ENCODE results near the gene DMPK. TPM values are rescaled to one million over a fixed set of nuclear protein-coding genes. Genes with fewer than 3 reads are reported as not detected.
"Not testable (repeated sequence)": the region's sequence is repeated elsewhere in the genome, so short reads cannot be mapped to it uniquely, and the experiment has no call there.

The DMPK gene
- total RNA-seq, 1 donor from 2014 or later = 22.5 TPM

DNA sequence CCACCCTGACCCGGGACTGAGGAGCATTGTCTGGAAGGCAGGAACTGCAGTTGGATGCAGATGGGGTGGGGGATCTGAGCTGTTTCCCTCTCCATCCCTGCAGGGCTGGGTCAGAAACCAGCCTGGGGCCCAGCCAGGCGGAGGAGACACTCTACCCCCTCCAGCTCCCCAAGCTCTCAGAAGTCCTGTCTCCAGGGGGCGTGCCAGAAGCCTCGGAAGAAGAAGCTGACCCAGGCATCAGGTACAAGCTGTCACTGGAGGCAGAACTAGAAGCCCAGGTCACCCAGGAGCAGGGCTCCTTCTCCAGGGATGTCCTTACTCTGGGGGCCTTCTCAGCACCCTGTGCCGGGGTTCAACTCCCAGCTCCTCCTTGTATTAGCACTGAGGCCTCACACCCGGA is 28.7 kb downstream of the DMPK start:
- intact Hi-C loops (cut with micrococcal nuclease) = no loop called here

DNA sequence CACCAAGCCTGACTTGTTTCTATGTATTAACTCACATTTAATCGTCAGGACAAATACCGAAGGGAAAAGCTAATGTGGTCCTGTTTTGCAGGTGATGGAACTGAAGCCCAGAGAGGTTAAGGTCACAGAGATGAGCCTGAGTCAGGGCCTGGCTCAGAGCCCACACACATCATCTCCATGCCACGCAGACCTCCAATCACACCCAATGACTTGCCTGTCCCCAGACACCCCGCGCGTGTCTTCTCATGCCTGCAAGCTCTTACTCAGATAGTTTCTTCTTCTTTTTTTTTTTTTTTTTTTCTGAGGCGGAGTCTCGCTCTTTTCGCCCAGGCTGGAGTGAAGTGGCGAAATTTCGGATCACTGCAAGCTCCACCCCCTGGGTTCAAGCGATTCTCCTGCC is 29.7 kb downstream of the DMPK start:
- intact Hi-C loops (cut with micrococcal nuclease) = no loop called here

DNA sequence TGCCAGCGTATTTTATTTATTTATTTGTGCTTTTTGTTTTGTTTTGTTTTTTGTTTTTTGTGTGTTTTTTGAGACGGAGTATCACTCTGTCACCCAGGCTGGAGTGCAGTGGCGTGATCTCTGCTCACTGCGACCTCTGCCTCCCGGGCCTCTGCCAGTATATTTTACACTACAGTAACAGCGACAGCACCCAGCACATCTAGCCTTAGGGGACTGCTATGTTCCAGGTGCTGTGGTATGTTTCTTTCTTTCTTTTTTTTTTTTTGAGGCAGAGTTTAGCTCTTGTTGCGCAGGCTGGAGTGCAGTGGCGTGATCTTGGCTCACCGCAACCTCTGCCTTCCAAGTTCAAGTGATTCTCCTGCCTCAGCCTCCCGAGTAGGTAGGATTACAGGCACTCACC is 30.8 kb downstream of the DMPK start:
- intact Hi-C loops (cut with micrococcal nuclease) = not testable (repeated sequence)

DNA sequence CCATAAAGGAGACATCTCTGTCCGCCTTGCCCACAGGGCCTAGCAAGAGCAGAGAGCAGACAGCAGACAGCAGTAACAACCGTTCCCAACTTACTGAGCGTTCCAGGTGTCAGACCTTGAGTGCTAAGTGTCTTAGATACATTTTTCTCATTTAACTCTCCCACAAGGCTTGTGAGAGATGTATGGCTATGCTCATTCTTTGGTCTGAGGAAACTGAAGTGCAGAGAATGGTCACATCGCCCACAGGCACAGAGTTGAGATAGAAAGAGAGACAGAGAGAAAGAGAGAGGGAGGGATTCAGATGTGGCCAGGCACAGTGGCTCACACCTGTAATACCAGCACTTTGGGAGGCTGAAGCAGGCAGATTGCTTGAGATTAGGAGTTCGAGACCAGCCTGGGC is 34.8 kb downstream of the DMPK start:
- intact Hi-C loops (cut with micrococcal nuclease) = no loop called here

DNA sequence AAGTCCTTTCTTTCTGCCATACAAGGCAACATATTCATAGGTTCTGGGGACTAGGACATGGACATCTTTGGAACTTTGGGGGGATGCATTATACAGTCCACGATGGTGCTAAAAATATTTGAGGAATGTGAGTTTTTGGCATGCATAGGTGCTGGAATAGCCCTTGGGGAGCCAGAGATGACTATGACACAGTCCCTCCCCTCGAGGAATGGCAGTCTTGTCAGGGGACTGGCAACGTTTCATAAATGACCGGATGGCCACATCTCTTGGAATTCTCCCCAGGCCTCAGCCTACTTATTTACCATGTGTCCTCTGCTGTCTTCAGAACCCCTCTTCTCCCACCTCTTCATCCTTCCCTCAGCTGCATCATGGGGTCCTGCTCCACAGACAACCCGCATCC is 35.4 kb downstream of the DMPK start:
- intact Hi-C loops (cut with micrococcal nuclease) = no loop called here

DNA sequence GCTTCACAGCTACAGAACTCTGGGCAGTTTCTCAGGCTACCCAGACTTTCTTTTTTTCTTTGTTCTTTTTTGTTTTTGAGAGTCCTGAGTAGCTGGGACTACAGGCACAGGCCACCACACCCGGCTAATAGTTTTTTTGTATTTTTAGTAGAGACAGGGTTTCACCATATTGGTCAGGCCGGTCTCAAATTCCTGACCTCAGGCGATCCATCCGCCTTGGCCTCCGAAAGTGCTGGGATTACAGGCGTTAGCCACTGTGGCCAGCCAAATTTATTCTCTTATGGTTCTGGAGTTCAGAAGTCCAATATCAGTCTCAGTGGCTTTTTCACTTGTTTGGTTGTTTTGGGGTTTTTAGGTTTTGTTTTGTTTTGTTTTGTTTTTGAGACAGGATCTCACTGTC is 36.7 kb downstream of the DMPK start:
- intact Hi-C loops (cut with micrococcal nuclease) = no loop called here

DNA sequence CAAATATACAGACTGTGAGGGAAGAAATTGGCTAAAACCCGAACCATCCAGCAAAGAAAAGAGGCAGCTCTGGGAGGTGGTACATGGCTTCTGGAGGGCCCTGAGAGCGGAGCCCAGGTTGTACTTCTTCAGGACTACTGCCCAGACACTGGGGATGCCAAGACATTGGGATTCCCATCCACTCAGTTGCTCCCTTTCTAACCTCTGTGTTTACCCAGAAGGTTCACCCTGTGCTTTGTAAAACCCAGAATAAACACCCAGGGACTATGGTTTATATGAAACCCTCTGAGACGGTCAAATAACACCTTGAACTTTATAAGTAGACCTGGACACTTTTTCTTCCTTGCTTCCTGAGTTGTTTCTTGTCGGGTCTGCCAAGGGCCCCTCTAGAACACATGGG is 39.3 kb downstream of the DMPK start:
- intact Hi-C loops (cut with micrococcal nuclease) = no loop called here

DNA sequence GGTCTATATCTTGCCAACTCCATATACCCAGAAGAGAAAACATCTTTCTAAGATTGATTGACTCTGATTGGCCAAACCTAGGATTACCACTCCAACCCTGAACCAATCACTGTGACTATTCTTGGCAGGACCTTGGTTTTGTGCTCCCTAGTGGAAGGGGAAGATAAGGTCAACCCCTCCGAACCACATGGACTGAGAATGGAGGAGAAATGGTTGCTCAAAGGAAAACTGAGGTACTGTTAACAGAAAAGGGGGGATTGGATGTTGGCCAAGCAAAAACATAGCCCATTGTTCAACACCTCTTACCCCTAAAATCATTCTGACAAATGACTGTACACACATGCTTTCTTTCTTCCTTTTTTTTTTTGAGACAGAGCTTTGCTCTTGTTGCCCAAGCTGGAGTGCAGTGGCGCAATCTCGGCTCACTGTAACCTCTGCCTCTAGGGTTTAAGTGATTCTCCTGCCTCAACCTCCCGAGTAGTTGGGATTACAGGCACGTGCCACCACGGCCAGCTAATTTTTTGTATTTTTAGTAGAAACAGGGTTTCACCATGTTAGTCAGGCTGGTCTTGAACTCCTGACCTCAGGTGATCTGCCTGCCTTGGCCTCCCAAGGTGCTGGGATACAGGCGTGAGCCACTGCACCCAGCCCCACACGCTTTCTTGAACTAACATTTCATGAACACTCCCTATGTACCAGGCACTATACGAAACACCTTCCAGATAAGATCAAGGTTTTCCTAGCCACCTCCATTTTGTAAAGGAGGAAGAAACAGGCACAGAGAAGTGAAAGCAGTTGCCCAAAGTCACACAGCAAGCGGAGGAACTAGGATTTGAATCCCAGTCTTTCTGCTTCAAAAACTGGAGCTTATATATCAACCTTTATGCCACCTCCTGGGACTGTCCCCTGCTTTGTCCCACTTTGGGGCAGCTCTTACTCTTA is 42.5 kb downstream of the DMPK start:
- intact Hi-C loops (cut with micrococcal nuclease) = no loop called here

DNA sequence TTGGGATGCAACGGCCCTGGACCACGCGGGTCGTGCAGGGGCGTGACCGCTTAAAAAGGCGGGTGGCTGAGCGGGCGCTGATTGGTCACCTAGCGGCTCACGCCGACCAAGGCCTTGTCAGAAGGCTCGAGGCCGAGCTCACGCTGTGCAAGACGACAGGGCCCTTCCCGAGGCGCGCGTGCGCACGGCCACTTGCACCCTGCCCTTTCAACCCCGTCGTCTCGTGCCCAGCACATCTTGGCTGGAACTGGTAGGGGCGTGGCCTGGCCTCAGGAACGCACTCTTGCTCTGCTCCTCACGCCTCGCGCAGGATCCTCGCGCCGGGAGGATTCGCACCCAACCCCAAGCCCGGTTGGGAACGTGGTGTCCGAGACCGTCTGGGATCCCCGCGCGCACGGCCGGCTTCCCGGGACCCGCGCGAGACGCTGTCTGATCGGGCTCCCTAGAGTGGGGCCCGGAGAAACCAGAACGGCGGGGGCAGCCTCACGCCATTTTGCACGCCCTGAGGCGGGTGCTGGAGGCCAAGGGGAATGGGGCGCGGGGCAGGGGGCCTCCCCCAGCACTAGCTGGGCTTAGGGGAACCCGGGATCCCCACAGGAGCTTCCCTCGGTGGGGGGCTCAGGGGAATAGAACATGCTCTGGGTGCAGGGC is 49.0 kb downstream of the DMPK start, which contains the start of gene MEIOSIN:
Gene MEIOSIN (plus strand): TSS at position 280 of the 651 bp plus-strand sequence. CDS start 1,938 bp downstream, outside the sequence.
- intact Hi-C loops (cut with micrococcal nuclease) = loop anchor here (5.0 kb wide), 1 partner anchor 169 kb away; the partner anchor contains the start of gene MYPOP

DNA sequence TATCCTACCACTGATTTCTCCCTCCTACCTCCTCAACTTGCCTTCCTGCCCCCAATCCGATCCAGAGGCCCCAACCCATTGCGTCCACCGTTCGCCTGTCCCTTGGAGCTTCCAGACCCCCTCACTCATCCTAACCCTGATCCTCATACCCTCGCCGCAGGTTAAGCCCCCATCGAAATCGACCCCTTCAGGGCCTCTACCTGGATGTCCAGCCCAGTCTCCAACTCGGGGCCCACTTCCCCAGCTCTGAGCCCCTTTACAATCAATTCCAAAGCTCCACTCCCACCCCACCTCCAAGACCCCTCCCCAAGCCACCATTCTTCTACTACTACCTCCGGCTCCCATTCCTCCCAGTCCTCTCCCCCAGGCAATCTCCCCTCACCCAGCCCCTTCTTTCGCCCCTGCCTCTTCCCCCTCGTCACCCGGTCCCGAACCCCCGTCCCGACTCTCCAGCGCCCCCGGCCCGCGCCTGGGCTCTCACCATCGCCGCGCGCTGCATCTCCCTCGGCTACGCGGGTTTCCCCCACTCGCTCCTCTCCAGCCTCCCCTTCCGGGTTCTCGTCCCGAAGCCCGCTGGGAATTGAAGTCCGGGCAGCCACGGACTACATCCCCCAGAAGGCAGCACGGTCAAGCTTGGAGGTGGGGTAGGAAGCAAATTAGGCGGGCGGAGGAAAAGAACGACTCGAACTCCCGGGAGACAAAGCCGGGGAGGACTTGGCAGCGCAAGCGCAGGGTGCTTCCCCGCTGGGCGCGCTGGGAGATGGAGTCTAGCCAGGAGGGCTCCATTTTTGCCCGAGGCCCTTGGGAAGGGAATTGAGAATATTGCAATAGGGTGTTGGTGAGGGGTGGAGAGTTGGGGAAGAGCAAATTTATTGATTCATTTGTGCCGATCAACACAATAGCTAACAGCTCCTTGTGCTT is 51.7 kb downstream of the DMPK start, which contains the start of gene FBXO46:
Gene FBXO46 (minus strand): TSS at position 529 of the 921 bp plus-strand sequence. CDS start 17,401 bp downstream, outside the sequence.
- intact Hi-C loops (cut with micrococcal nuclease) = loop anchor here (1.0 to 5.0 kb wide), 7 partner anchors 13 to 172 kb away; partner anchors contain the start of genes IRF2BP1, MYPOP, QPCTL and SIX5

DNA sequence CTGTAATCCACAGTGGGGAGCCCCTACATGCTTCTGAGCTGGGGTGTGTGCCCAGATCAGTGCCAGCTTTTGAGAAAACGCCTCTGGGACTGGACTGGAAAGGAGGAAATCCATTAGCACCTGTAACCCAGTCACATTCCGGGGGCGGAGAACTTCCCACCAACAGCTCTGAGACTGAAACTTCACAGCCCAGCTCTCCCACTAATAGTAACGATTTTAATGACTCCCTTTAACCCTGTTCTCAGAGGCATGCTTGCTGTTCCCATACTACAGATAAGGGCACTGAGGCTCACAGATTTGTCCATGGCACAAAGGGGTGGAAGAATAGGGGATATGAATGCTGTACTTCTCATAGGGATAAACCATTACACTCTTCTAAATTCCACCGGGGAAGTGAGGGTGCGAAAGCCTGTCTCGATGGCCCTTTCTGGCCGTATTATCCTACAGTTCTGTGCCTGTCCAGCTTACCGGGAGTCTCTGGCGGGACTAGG is 52.4 kb downstream of the DMPK start:
- intact Hi-C loops (cut with micrococcal nuclease) = loop anchor here (1.0 to 5.0 kb wide), 6 partner anchors 13 to 172 kb away; partner anchors contain the start of genes IRF2BP1, MYPOP, QPCTL and SIX5

DNA sequence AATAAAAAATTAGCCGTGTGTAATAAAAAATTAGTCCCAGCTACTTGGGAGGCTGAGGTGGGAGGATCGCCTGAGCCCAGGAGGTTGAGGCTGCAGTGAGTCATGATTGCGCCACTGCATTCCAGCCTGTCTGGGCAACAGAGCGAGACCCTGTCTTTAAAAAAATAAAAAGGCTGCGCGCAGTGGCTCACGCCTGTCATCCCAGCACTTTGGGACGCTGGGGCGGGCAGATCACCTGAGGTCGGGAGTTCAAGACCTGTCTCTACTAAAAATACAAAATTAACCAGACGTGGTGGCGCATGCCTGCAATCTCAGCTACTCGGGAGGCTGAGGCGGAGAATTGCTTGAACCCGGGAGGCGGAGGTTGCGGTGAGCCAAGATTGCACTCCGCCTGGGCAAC is 53.6 kb downstream of the DMPK start:
- intact Hi-C loops (cut with micrococcal nuclease) = not testable (repeated sequence)

DNA sequence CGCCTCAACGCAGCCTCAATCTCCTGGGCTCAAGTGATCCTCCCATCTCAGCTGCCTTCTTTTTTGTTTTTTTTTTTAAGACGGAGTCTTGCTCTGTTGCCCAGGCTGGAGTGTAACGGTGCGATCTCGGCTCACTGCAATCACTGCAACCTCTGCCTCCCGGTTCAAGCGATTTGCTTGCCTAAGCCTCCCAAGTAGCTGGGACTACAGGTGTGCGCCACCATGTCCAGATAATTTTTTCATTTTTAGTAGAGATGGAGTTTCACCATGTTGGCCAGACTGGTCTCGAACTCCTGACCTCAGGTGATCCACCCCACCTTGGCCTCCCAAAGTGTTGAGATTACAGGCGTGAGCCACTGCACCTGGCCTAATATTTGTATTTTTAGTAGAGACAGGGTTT is 62.2 kb downstream of the DMPK start:
- intact Hi-C loops (cut with micrococcal nuclease) = not testable (repeated sequence)

Other genes starting within 250 kb of the DMPK start
- gene OPA3, start 197.7 kb downstream of the DMPK start, total RNA-seq = 14.8 and 15.0 TPM in 2 replicates
- gene GPR4, start 180.3 kb downstream of the DMPK start, total RNA-seq = not detected in 2 replicates
- gene EML2, start 143.1 kb downstream of the DMPK start, total RNA-seq = 113 and 120 TPM in 2 replicates
- gene GIPR, start 114.3 kb downstream of the DMPK start, total RNA-seq = 4.2 and 5.3 TPM in 2 replicates
- 489 and 509 TPM in 2 replicates for gene SNRPD2, start 90.5 kb downstream of the DMPK start, total RNA-seq
- 6.4 and 10.2 TPM in 2 replicates for gene QPCTL, start 89.8 kb downstream of the DMPK start, total RNA-seq
- gene FBXO46, start 51.6 kb downstream of the DMPK start, total RNA-seq = 35.1 and 41.9 TPM in 2 replicates
- not detected in 2 replicates for gene MEIOSIN, start 49.1 kb downstream of the DMPK start, total RNA-seq
- gene SIX5, start 13.2 kb downstream of the DMPK start, total RNA-seq = 1.6 and 2.4 TPM in 2 replicates
- 34.9 and 35.1 TPM in 2 replicates for gene DMWD, start 10.4 kb upstream of the DMPK start, total RNA-seq
- 0.46 and 0.56 TPM in 2 replicates for gene RSPH6A, start 32.8 kb upstream of the DMPK start, total RNA-seq
- 107 and 111 TPM in 2 replicates for gene SYMPK, start 80.7 kb upstream of the DMPK start, total RNA-seq
- not detected in 2 replicates for gene FOXA3, start 81.8 kb upstream of the DMPK start, total RNA-seq
- 15.2 and 16.3 TPM in 2 replicates for gene IRF2BP1, start 103.7 kb upstream of the DMPK start, total RNA-seq
- gene MYPOP, start 120.1 kb upstream of the DMPK start, total RNA-seq = 9.4 and 10.4 TPM in 2 replicates
- gene NANOS2, start 132.3 kb upstream of the DMPK start, total RNA-seq = not detected in 2 replicates
- 0.10 and 0.51 TPM in 2 replicates for gene NOVA2, start 191.4 kb upstream of the DMPK start, total RNA-seq
- gene CCDC61, start 213.0 kb upstream of the DMPK start, total RNA-seq = 24.2 and 24.8 TPM in 2 replicates
- gene PGLYRP1, start 240.6 kb upstream of the DMPK start, total RNA-seq = not detected in 2 replicates